Diencephalon (tissue), 1 donor: Measurements from ENCODE around the gene ARHGAP6. TPM values are rescaled to one million over a fixed set of nuclear protein-coding genes. Genes with fewer than 3 reads are reported as not detected.

Experiments
- small RNA-seq: library from RNA; depleted of rRNA; stranded (forward); fragments of <200 nt; gene quantifications from one replicate; pipeline ENCODE3, GENCODE V24; 2014
- total RNA-seq: library from RNA; depleted of rRNA; stranded (reverse); fragments of >200 nt; gene quantifications from one replicate; pipeline ENCODE4 v1.2.3, GENCODE V29; 2014

The ARHGAP6 gene, protein sequence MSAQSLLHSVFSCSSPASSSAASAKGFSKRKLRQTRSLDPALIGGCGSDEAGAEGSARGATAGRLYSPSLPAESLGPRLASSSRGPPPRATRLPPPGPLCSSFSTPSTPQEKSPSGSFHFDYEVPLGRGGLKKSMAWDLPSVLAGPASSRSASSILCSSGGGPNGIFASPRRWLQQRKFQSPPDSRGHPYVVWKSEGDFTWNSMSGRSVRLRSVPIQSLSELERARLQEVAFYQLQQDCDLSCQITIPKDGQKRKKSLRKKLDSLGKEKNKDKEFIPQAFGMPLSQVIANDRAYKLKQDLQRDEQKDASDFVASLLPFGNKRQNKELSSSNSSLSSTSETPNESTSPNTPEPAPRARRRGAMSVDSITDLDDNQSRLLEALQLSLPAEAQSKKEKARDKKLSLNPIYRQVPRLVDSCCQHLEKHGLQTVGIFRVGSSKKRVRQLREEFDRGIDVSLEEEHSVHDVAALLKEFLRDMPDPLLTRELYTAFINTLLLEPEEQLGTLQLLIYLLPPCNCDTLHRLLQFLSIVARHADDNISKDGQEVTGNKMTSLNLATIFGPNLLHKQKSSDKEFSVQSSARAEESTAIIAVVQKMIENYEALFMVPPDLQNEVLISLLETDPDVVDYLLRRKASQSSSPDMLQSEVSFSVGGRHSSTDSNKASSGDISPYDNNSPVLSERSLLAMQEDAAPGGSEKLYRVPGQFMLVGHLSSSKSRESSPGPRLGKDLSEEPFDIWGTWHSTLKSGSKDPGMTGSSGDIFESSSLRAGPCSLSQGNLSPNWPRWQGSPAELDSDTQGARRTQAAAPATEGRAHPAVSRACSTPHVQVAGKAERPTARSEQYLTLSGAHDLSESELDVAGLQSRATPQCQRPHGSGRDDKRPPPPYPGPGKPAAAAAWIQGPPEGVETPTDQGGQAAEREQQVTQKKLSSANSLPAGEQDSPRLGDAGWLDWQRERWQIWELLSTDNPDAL (N-terminal part only)
- total RNA-seq: 4.4 TPM

DNA sequence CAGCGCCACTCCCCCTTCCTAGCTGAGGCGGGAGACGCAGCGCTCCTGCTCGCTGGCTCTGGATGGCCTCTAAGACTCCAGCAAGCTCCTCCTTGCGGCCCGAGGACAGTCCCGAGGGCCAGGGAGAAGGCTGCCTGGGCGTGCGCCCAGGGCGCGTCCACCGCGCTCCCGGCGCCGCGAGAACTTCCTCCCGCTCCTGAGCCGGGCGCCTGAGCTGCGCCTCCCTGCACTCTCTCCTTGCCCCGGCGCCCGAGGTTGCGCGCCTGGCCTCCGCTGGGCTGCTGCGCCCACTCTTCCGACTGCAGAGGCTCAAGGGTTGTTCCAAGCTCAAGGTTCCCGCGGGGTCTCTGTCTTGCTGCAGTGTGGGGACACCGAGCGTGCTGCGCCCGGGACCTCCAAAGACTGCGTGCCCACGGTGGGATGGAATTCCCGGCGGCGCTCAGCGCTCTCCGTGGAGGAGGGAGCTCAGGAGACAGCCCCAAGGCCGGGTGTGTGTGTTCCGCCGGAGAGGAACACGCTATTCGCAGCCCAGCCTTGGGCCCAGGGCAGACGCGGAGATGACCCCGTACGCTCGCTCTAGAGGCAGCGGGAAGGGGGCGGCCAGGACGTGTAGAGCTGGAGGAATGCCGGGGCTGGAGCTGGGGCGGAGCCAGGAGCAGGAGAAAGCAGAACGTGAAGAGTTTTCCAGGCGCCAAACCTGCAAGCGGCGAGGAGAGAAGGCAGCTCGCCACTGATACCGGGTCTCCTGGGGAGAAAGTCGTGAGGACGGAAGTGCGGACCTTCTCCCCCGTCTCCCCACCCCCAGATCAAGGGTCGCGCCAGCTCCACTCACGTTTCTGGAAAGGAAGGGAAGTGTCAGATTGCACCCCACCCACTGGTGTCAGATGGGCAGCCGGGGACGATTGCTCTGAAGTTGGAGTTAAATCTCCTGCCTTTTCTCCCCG is at the start of gene ARHGAP6:
Gene ARHGAP6 (minus strand): TSS at position 753 of the 944 bp plus-strand sequence. CDS start 1,092 bp downstream, outside the sequence.

DNA sequence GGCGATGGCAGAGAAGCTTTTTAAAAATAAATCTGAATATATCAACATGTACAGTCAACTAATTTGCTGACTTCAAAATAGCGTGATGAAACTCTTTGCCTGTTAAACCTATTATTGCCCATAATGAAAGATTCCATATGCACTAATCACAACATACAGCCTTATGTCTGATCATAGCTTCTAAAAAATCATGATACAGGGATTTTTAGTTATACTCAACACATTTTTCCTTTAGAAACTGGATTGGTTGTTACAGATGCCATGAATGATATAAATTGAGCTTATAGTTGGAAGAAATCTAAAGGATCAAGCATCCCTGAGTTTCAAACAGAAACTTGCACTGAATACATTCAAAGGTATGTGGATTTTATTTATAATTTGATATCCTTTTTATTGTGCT is 372.6 kb downstream of the ARHGAP6 start, which contains the start of gene AMELX:
Gene AMELX (plus strand): TSS at position 301 of the 400 bp plus-strand sequence. CDS start 1,376 bp downstream, outside the sequence.

DNA sequence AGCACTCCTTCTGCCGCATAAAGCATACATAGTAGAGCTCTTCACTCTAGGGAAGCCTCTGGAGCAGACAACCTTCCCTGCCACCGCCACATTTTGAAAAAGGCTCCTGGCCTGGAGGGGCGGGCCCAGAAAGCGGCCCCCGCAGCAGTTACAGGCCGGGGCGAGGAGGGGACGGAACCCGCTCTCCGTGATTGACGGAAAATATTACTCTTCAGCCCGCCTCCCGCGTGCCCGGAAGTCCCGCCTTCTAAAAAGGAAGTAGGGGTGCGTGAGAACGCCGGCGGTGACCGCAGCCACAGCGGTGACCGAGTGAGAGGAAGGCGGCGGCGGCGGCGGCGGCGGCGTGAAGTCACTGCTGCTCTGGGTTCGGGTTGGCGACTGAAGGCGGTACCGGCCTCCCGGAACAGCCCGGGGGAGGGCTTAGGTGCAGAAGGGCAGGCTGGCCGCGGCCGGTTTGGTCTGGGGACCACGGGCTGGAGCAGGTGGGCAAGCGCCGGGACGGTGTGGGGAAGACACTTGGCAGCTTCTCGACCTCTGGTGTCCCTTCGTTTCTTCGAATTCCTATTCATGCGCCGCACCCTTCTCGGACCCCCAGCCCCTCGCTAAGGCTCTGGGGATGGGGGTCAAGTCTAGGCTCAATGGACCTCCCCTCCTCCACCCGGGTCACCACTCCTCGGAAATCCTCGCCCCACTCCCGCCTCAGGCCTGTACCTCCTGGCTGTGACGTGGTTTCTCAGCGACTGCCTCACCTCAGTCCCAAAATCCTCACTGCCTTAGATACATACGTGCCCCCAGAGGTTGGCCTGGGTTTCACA is 554.5 kb downstream of the ARHGAP6 start, which contains the start of gene HCCS:
Gene HCCS (plus strand): TSS at position 296 of the 815 bp plus-strand sequence. CDS start 729 bp downstream, outside the sequence.

Small RNA genes within 50 kb of the gene (small RNA-seq; reads per million reads assigned to genes)
- gene MIR548AX (not detected), gene RF00019 (not detected), gene RF02271 (not detected)

Other genes starting within 250 kb of the ARHGAP6 start
- 28.8 TPM for gene MSL3, start 92.3 kb upstream of the ARHGAP6 start, total RNA-seq